Measurements from ENCODE around the gene LONRF2. TPM values are rescaled to one million over a fixed set of nuclear protein-coding genes. Genes with fewer than 3 reads are reported as not detected.

The LONRF2 gene
- total and polyA plus RNA-seq, 2 of the 13 experiments (the other 11 are each of a cell fraction or from before 2014, with no cell fraction given), result not detected

DNA sequence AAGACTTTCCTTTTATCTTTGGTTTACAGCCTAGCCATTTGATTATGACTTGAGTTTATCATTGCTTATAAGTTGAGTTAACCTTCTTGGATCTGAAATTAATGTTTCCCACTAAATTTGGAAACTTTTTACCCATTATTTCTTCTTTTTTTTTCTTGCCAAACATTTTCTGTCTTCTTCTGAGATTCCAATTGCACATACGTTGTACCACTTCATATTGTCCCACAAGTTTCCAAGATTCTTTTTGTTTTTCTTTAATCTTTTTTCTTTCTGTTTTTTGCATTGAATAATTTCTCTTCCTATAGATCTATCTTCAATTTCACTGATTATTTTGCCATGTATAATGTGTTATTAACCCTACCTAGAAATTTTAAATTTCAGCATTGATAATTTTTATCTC, 18.6 kb downstream of the LONRF2 start:
- TF ChIP-seq ZNF768 (CRISPR knock-in tag; IDR thresholded peaks at IDR 0.05), result no peak
- TF ChIP-seq ZNF350 (CRISPR knock-in tag; IDR thresholded peaks at IDR 0.05; ENCODE audit: borderline replicate concordance, low read depth), result no peak
- no peak for TF ChIP-seq NCOR1 (IDR thresholded peaks at IDR 0.05; ENCODE audit: borderline replicate concordance, low read length)
- TF ChIP-seq TMF1 (CRISPR knock-in tag; IDR thresholded peaks at IDR 0.05; ENCODE audit: low read depth), result no peak
- TF ChIP-seq PRPF4 (IDR thresholded peaks at IDR 0.05; ENCODE audit: low read depth, low read length, poor library complexity, severe bottlenecking), result no peak
- no peak for TF ChIP-seq ATF3 (CRISPR knock-in tag; IDR thresholded peaks at IDR 0.05)
- no peaks in the 10 kb centered on the region for H3K36me3 ChIP-seq (replicated peaks in 1 of 2; ENCODE audit: control insufficient read depth in 1 of 2, insufficient read depth in 2 of 2, low read length in 2 of 2)
- H4K20me1 ChIP-seq (ENCODE audit: insufficient read depth, low read length), result no peaks in the 10 kb centered on the region
- ChIA-PET POLR2A (no interaction called here), CTCF (ENCODE audit: low intra/inter-chr PET ratio, low total read pairs) (no interaction called here)
- intact Hi-C loops (cut with micrococcal nuclease; ENCODE audit: unreplicated experiment) (no loop called here), in situ Hi-C loops (cut with HindIII; ENCODE audit: extremely low pct_ligation_motif_present, low pct_unique_long_range_greater_than_20kb) (no loop called here)
- no peak for FAIRE-seq
- BruUV-seq (replicated peaks), result no TSS peak
- no peaks in the 10 kb centered on the region; a peak in 2 of 5 replicates for H3K27me3 ChIP-seq (ENCODE audit: control insufficient read depth in 1 of 2, insufficient read depth in 2 of 2, low read length in 2 of 2)
- H3K9ac ChIP-seq (ENCODE audit: insufficient read depth, low read depth, low read length), result no peak overlapping the region
- H3K4me2 ChIP-seq (ENCODE audit: low read depth, low read length), result no peak overlapping the region
- no peak overlapping the region for H2AFZ ChIP-seq (ENCODE audit: low read length)
- peaks cover 24% of the 10 kb centered on the region for H3K9me3 ChIP-seq (ENCODE audit: low read length)
- H3K27ac ChIP-seq (ENCODE audit: extremely low read length, insufficient read depth, low read length), result no peak overlapping the region
- no peak for ATAC-seq
- no peak for DNase-seq (ENCODE audit: low spot score)
- WGBS (ENCODE audit: low lambda C conversion rate), result 19% methylated on average over 1 of the region's 1 CpG
- no peaks in the 10 kb centered on the region for H3K79me2 ChIP-seq (ENCODE audit: insufficient read depth, low read length)
- no peaks in the 10 kb centered on the region for H3K4me1 ChIP-seq (ENCODE audit: insufficient read depth, low read length)
- H3K4me3 ChIP-seq (replicated peaks in 1 of 3; ENCODE audit: insufficient read depth in 1 of 3, low read depth in 2 of 3, low read length in 3 of 3), result no peak overlapping the region

DNA sequence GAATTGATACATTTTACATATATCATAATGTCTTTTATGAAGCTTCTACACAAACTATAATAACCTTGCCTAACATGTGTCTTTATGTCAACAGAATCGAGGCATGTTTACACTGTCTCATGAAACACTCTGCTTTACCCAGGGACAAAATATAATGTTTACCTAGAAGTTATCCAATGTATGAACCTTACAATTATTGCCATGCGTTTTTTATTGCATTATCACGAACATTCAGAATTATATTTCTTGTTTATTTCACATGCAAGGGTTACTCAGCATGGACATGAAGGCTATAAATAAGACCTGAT, 19.8 kb downstream of the LONRF2 start:
- CTCF ChIA-PET (ENCODE audit: low intra/inter-chr PET ratio, low total read pairs), result no interaction called here
- no peak for ATAC-seq

More for the DNA sequence above, 19.8 kb downstream of the LONRF2 start:
- in situ Hi-C loops (cut with HindIII; ENCODE audit: extremely low pct_ligation_motif_present, low pct_unique_long_range_greater_than_20kb) (no loop called here), intact Hi-C loops (cut with micrococcal nuclease; ENCODE audit: unreplicated experiment) (no loop called here)
- H3K4me1 ChIP-seq (ENCODE audit: insufficient read depth, low read length), result no peaks in the 10 kb centered on the region
- no peaks in the 10 kb centered on the region for H3K79me2 ChIP-seq (ENCODE audit: insufficient read depth, low read length)
- no peak overlapping the region for H3K4me3 ChIP-seq (replicated peaks in 1 of 3; ENCODE audit: insufficient read depth in 1 of 3, low read depth in 2 of 3, low read length in 3 of 3)
- H3K4me2 ChIP-seq (ENCODE audit: low read depth, low read length), result no peak overlapping the region
- H3K9me3 ChIP-seq (ENCODE audit: low read length), result peaks cover 24% of the 10 kb centered on the region
- H3K9ac ChIP-seq (ENCODE audit: insufficient read depth, low read depth, low read length), result no peak overlapping the region
- H3K27me3 ChIP-seq (ENCODE audit: control insufficient read depth in 1 of 2, insufficient read depth in 2 of 2, low read length in 2 of 2), result peaks cover 0 to under 1% of the 10 kb centered on the region in 2 experiments; a peak in 3 of 5 replicates
- FAIRE-seq, result no peak
- WGBS (ENCODE audit: low lambda C conversion rate), result 1% methylated on average over 3 of the region's 3 CpGs
- TF ChIP-seq TFDP1 (CRISPR knock-in tag; IDR thresholded peaks at IDR 0.05; ENCODE audit: borderline replicate concordance), result no peak
- TF ChIP-seq KDM2A (CRISPR knock-in tag; IDR thresholded peaks at IDR 0.05; ENCODE audit: borderline replicate concordance, low read depth), result no peak
- peak; percentile 37; the same call in 1 of the 2 replicates for TF ChIP-seq FOXA3 (CRISPR knock-in tag; IDR thresholded peaks at IDR 0.05)
- DNase-seq (ENCODE audit: low spot score), result no peak
- no peaks in the 10 kb centered on the region for H3K36me3 ChIP-seq (replicated peaks in 1 of 2; ENCODE audit: control insufficient read depth in 1 of 2, insufficient read depth in 2 of 2, low read length in 2 of 2)
- no peaks in the 10 kb centered on the region for H4K20me1 ChIP-seq (ENCODE audit: insufficient read depth, low read length)
- BruUV-seq (replicated peaks), result no TSS peak
- POLR2A ChIA-PET, result no interaction called here
- H2AFZ ChIP-seq (ENCODE audit: low read length), result no peak overlapping the region
- H3K27ac ChIP-seq (ENCODE audit: extremely low read length, insufficient read depth, low read length), result no peak overlapping the region
